ENCODE results near the gene GORASP2. TPM values are rescaled to one million over a fixed set of nuclear protein-coding genes. Genes with fewer than 3 reads are reported as not detected.

The GORASP2 gene
- total and polyA plus RNA-seq, 3 donors from 2014 or later = 67.2 to 119 (median 67.3) TPM

GRCh38 chr2:170892391-170892951 is 36.6 kb upstream of the GORASP2 start:
- TF ChIP-seq CTCF (IDR thresholded peaks at IDR 0.05) (no peak), POLR2A (IDR thresholded peaks at IDR 0.05) (no peak)
- no peaks in the 10 kb centered on the region for H3K36me3 ChIP-seq (ENCODE audit: low read depth, missing control alignments)
- 91 to 94% methylated on average over 9 of the region's 9 CpGs for WGBS, 2 donors
- no peaks in the 10 kb centered on the region for H3K9me3 ChIP-seq
- H3K27ac ChIP-seq = no peak overlapping the region
- no peak overlapping the region for H3K4me3 ChIP-seq
- intact Hi-C loops (cut with DNase I; ENCODE audit: low total_unique reads) = no loop called here
- H3K4me1 ChIP-seq = peaks cover 18% of the 10 kb centered on the region
- DNase-seq = no peak
- H3K27me3 ChIP-seq = no peaks in the 10 kb centered on the region

DNA sequence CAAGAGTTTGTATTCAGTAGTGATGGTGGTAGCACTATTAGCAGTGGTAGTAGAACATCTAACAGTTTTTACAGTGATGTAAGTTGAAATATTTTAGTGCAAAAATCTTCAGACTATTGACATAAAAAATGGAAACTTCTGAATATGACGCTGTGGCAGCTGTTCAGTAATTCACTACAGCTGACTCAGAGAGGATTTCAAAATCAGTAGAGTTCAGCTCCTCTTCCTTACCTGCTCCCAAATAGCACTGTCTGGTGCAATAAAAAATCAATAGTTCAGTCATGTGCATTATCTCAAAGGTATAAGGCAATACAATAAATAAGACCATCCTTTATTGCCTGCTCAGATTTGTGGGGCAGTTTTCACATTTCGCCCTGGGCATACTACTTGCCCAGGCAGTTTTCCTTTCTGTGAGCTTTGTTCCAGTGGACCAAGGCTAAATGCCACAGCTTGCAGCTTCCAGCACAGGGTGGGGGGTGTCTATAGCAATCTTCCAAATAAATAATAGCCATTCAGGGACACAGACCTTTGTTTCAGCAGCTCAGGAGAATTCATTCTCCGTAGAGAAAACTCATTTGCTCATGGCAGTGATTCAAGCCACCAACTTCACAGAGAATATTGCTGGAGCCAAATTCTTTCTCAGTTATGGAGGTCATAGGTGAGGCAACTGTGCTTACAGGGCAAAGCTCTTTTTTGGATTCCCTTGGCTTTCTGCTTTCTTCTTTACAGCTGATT is 33.9 kb upstream of the GORASP2 start:
- DNase-seq = no peak
- no peaks in the 10 kb centered on the region for H3K27me3 ChIP-seq
- 49% methylated on average over 3 of the region's 3 CpGs for WGBS, 2 donors
- no peak overlapping the region for H3K27ac ChIP-seq
- no peak for TF ChIP-seq CTCF (IDR thresholded peaks at IDR 0.05)
- H3K4me3 ChIP-seq = no peak overlapping the region
- no peaks in the 10 kb centered on the region for H3K9me3 ChIP-seq
- H3K36me3 ChIP-seq (ENCODE audit: low read depth, missing control alignments) = no peaks in the 10 kb centered on the region
- H3K4me1 ChIP-seq = peaks cover 18% of the 10 kb centered on the region
- intact Hi-C loops (cut with DNase I; ENCODE audit: low total_unique reads) = no loop called here

DNA sequence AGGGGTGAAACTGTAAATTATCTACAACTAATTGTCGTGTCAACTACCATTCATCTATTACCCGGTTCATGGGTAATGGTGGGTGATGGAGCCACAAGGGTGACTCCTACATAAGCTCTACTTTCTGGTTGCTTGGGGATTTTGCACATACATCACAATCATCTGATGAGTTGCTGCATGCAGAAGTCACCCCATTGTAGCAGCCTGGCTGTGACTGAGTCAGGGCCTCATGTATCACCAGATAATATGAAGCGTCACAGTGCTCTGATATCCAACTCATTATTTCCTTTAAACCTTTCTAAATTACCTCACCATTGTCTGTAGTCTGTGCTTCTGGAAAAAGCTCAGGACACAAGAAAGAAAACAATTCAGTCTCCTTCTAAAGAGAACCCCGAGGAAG is 32.4 kb upstream of the GORASP2 start:
- intact Hi-C loops (cut with DNase I; ENCODE audit: low total_unique reads) = no loop called here
- peaks cover 10% of the 10 kb centered on the region for H3K4me1 ChIP-seq
- H3K36me3 ChIP-seq (ENCODE audit: low read depth, missing control alignments) = no peaks in the 10 kb centered on the region
- H3K4me3 ChIP-seq = no peak overlapping the region
- no peaks in the 10 kb centered on the region for H3K27me3 ChIP-seq
- TF ChIP-seq POLR2A (IDR thresholded peaks at IDR 0.05) (no peak), CTCF (IDR thresholded peaks at IDR 0.05) (no peak)
- no peaks in the 10 kb centered on the region for H3K9me3 ChIP-seq
- H3K27ac ChIP-seq = no peak overlapping the region
- WGBS, 2 donors = 80 to 83% methylated on average over 4 of the region's 4 CpGs
- DNase-seq = no peak

DNA sequence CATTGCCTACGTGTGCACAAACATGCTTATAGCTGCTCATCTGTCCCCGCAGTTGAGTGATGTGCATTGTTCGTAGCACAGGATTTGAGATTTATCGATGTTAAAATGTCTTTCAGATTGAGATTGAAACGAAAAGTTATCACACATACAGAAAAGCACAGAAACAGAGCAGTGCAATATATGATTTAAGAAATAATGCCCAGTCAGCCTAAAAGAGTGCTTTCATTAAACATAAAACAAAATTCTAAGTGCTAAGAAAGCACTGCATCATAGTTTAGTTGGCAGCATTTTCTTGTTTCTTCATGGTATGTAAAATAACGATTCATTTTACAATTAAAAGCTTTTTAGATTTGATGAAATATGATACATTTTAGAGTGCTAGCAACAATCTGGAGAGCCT is 31.9 kb upstream of the GORASP2 start:
- Histone ChIP-seq H3K27me3 (no peaks in the 10 kb centered on the region), H3K27ac (no peak overlapping the region), H3K4me1 (peaks cover 10% of the 10 kb centered on the region), H3K9me3 (no peaks in the 10 kb centered on the region), H3K4me3 (no peak overlapping the region), H3K36me3 (ENCODE audit: low read depth, missing control alignments) (no peaks in the 10 kb centered on the region)
- TF ChIP-seq POLR2A (IDR thresholded peaks at IDR 0.05) (no peak), CTCF (IDR thresholded peaks at IDR 0.05) (no peak)
- intact Hi-C loops (cut with DNase I; ENCODE audit: low total_unique reads) = no loop called here
- DNase-seq = no peak
- 91 to 93% methylated on average over 6 of the region's 6 CpGs for WGBS, 2 donors

DNA sequence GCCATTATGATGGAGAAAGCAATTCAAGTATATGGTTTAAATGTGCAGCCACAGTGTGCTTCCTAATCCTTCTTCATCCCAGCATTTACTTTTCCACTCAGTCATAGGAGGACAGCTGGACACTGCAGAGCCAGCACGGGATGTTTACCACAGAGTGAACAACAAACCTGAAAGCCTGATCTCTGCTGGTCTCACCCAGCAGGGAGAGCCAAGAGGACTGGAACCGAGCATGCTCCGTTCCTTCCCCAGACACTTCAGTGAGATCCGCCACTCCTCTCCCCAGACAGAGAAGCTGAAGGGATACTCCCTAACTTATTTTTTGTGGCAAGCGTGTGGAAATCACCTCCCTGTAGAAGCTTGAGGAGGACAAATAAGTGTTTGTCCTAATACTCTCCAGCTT is 23.2 kb upstream of the GORASP2 start:
- no peak overlapping the region for H3K4me3 ChIP-seq
- no peak overlapping the region for H3K27ac ChIP-seq
- WGBS, 2 donors = 43 to 49% methylated on average over 5 of the region's 5 CpGs
- intact Hi-C loops (cut with DNase I; ENCODE audit: low total_unique reads) = no loop called here
- DNase-seq = no peak
- H3K9me3 ChIP-seq = no peaks in the 10 kb centered on the region
- no peaks in the 10 kb centered on the region for H3K36me3 ChIP-seq (ENCODE audit: low read depth, missing control alignments)
- H3K27me3 ChIP-seq = no peaks in the 10 kb centered on the region
- no peaks in the 10 kb centered on the region for H3K4me1 ChIP-seq
- TF ChIP-seq POLR2A (IDR thresholded peaks at IDR 0.05) = no peak
- no peak for TF ChIP-seq CTCF (IDR thresholded peaks at IDR 0.05)

Measured in testis (tissue), 3 donors.